NOMO-1 treated with DMSO at 0.1 percent for 48 hours (cell line): ENCODE data around the gene KRT76.

Source experiments
- DNase-seq: peaks from one replicate; lab custom pipeline; 2025; ENCODE audit not compliant: unreplicated experiment; lab: John Stamatoyannopoulos, UW

The KRT76 gene

DNA sequence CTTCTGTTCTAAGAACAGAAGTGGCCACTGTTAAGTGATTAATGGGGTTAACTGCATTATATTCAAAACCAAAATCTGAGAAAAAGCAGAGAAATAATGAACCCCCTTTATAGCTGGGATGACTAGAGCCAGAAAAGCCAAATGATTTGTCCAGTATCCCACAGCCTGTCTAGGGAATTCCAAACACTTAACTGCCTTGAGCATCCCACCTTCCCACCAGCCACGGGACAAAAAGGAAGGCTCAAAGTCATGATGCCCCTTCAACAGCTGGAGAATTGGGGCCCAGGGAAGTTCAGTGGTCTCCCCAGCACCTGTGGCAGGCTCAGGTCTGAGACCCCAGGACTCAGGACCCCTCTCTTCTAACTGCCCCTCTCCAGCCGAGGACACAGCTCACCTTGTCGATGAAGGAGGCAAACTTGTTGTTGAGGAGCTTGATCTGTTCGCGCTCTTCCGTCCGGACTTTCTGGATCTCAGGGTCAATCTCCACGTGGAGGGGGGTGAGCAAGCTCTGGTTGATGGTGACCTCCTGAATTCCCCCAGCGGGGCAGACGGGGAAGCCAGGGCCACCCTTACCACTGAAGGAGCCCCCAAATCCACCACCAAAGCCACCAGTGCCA, 36.2 kb upstream of the KRT76 start:
- no peak for DNase-seq

- DNase-seq, result no peak
Observed at GRCh38 chr12:52812749-52813148, 35.6 kb upstream of the KRT76 start.

- no peak for DNase-seq
Observed at GRCh38 chr12:52812073-52812400, 34.9 kb upstream of the KRT76 start.

- DNase-seq, result no peak
Observed at GRCh38 chr12:52811191-52812072, 34.3 kb upstream of the KRT76 start.

GRCh38 chr12:52810554-52810953, 33.4 kb upstream of the KRT76 start:
- DNase-seq, result no peak

GRCh38 chr12:52809166-52809565, 32.0 kb upstream of the KRT76 start:
- DNase-seq, result no peak

DNA sequence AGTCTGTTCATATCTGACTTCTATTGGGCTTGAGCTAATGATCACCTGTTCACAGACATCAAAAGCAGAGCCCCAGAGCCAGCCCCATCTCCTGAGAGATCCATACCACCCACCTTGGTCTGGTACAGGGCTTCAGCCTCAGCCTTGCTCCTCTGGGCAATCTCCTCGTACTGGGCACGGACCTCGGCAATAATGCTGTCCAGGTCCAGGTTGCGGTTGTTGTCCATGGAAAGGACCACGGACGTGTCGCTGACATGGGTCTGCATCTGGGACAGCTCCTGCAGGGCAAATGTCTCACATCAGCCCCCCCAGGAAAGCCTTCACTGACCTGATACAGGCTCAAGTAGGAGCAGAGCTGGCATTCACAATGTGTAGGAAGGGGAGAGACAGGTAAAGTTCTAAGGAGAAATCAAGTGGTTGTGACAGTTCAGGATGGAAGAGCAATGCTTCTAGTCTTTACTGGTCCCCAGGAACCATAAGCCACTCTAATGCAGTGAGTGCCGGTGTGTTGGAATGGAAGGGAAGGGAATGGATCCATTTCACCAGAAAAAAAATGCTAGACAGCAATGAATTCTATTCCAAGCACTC, 31.5 kb upstream of the KRT76 start:
- DNase-seq, result no peak

DNA sequence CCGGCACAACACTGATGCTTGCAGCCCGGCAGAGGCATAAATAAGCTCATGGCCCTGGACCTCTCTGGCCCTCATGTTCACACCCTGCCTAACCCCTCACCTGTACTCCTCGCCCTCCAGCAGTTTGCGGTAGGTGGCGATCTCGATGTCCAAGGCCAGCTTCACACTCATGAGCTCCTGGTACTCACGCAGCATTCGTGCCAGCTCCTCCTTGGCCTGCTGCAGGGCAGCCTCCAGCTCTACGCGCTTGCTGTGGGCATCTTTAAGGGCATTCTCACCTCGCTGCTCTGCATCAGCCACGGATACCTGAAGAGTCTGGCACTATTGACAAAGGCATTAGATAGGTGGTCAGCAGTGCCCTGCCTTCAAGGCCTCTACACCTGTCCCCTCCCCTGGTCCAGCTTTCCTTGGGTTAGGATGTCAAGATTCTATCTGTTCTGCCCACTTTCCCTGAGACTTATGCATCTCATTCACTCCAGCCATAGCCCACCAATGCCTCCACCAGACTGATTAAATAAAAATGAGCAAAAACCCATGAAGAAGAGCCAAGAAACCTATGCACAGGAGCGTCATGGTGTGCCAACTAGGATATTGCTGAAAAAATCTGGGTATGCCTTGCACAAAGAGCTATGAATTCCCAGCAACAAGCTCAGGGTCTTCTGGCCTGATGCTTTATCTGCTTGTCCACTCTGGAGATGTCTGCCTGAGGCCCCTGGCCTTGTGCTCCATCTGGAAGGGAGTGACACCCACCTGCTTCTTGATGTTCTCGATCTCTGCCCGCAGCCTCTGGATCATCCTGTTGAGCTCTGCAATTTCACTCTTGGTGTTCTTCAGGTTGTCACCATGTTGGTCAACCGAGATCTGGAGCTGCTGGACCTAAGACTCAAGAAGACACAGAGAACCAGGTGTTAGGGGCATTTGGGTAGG, 30.7 kb upstream of the KRT76 start:
- no peak for DNase-seq

DNA sequence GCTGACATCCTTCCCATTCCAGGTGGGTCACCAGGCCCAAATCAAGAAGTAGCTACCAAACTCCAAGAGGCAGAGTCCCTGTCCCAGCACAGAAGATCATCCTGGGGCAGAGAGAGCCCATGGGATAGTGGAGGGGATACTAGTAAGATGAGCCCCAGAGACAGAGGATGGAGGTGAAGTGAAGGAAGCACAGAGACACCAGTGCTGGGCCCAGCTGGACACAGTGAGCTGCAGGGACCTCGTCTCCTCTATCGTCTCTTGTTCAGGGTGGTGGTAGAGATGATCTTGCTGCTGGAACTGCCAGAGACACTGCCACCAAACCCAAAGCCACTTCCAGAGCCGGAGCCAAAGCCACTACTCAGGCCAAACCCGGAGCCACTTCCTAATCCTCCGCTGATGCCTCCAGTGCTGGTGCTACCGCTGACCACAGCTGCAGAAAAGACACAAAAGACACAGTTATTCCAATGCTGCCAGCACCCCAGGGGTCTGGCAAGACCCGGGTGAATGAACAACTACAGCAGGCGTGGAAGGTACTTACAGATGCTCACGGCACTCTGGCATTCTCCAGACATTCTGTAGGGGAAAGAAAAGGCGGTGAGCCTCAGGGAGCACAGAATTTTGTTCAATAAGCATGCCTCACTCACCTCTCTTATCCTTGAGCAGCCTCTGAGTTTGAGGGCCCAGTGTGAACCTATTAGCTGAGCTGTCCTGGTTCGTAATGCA, 29.8 kb upstream of the KRT76 start:
- DNase-seq, result no peak

DNA sequence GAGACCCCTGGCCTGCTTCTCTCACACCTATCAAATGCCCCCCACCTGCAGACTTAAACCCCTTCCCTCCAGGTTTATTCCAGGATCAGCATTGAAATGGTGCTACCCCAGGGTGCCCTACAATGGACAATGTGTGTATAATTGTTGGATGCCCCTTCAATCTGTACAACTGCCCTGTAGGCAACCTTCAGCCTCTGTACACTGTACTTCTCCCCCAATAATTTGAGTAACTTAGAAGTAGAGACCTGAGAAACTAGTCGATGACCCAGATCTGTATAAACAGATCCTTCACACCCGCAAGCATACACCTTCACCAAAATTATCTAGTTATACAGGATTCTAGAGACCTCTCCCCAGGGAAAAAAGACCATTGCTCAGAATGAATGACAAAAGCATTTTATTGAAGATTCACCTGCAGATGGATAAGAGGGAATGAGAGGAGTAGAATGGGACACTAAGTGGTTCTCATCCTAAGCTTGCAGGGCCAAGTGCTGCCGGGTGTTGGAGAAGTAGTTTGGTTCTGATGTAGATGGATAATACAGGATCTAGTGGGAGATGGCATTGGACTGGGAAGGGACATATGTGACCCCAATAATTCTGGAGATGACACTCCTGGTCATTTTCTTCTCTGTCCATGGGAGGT, 29.1 kb upstream of the KRT76 start:
- no peak for DNase-seq

- DNase-seq, result no peak
Observed at GRCh38 chr12:52805739-52806138, 28.6 kb upstream of the KRT76 start.

DNA sequence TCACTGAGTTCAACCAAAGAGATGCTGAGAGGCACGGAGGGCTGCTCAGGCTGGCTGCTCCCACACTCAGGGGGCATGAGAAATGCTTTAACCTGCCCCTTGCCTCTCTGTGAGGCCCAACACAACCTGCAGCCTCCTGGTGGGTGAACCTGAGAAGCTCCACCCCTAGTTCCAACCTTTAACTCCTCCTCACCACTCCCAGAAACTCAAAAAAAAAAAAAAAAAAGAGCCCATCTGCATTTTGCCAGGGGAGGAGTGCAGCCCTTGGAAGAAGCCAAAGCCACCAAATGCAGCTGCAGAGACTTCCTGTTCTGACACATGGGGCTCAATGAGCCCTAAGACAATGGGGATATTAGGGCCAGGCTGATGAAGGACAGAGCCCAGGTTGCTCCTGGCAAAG, 27.9 kb upstream of the KRT76 start:
- DNase-seq, result no peak

- DNase-seq, result no peak
Observed at GRCh38 chr12:52802442-52802841, 25.3 kb upstream of the KRT76 start.

DNA sequence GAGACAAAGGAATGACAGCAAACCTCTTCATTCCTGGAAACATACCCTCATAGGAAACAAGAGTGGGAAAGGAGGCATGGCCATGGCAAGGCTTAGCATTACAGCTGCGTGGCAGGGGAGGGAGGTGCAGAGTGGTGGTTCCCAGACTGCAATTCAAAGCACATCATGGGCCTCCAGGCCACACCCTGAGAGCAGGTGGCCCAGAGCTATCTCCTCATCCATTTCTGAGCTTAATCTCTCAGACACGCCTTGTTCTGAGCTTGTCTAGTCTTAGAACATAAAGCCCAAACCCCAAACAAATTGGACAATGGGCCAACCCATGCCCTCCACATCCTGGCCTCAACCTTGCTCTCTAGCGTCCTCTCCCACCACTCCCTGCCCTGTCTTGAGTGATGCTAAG, 24.6 kb upstream of the KRT76 start:
- DNase-seq, result no peak

DNA sequence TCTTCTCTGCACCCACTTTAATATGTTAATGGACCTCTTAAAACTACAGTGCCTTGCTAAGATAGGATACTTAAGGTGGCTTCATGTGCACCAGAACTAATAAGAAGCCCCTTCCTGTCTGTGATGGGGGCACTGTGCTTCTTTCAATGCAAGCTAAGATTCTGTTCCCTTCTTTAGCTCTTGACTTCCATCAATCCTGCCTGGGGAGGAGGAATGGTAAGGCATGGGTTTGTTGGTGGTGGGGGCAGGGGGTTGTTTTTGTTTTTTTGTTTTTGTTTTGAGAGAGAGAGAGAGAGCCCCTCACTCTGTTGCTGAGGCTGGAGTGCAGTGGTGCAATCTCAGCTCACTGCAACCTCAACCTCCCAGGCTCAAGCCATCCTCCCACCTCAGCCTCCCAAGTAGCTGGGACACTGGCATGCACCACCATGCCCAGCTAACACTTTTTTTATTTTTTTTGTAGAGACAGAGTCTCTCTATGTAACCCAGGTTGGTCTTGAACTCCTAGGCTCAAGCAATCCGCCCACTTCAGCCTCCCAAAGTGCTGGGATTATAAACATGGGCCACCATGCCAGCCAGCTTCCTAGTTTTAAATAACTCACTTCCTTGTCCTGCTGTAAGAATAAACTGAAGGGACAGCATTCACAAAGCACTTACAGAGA, 23.2 kb upstream of the KRT76 start:
- no peak for DNase-seq

GRCh38 chr12:52799505-52800211, 22.5 kb upstream of the KRT76 start:
- DNase-seq, result no peak

DNA sequence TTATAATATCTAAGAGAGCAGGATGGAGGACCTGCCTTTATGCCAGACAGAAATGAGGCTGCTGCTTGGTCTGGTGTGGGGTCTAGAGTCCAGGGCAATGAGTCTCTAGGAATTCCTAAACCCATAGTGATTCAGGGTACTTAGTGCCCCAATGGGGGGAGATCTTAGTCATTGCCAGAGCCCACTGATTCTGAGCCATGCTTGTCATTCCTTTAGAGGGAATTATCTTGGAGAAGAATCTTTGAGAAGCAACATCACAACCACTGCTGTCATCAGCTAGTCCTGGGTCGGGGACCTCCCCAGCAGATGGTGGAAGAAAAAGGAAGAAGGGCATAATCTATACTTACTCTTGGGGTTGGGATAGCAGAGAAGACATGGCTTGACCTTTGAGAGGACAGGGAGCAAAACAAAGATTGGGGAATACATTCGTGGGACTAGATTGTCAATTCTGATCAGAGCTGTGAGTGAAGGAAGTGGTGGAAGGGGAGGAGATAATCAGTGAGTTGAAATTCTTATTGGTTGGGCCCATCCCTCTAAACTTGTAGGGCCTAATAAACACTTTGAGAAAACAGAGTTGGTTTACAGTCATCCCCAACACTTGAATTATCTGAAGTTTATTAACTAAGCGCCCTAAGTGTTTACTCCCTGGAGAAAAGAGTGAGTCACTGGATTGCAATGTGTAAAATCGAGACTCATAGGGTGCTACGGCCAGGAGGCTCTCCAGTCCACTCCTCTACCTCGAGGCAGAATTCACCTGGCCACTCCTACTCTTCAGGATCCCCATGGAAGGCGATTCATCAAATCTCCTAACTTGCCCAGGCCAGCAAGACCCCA, 21.7 kb upstream of the KRT76 start:
- DNase-seq, result no peak

DNA sequence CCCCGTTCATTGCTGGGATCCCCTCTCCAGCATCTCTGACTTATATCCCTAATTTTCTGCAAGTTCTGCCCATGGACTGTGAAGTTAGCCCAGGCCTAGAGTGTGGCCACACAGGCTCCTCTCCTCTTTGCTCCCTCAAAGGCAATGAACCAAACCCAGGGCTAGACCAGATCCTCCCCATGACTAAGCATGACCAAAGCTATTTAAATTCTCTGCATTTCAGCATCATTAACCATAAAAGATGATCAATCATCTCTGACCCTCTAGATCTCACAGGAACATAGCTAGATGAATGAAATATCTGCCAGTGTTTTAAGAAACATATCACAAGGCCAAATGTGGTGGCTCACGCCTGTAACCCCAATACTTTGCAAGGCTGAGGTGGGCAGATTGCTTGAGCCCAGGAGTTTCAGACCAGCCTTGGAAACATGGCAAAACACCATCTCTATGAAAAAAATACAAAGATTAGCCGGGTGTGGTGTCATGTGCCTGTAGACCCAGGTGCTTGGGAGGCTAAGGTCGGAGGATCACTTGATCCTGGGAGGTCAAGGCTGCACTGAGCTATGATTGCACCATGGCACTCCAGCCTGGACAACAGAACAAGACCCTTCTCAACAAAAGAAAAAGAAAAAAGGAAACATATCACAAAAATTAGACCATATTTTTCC, 21.0 kb upstream of the KRT76 start:
- no peak for DNase-seq
